ENCODE data around the gene CALD1.

The CALD1 gene

DNA sequence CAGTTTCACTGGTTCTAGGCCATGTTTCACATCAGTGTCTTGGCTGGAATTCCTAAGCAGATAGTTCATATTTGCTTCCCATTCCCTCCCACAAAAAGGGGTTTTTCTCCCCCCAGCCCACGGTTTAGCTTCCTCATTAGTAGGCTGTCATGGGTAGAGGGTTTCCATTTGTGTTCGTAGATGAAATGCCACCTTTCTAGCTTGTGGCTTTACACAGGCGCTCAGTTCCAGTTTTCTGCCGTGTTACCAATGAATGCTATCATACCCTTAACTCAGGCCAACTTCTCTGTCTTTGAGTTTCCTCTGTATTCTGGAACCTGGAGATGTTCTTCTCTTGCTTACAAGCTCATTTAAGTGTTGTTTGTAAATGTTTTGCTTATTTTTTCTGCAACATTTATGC, 26.8 kb downstream of the CALD1 start (continued):
- TF ChIP-seq, protein P1, sequence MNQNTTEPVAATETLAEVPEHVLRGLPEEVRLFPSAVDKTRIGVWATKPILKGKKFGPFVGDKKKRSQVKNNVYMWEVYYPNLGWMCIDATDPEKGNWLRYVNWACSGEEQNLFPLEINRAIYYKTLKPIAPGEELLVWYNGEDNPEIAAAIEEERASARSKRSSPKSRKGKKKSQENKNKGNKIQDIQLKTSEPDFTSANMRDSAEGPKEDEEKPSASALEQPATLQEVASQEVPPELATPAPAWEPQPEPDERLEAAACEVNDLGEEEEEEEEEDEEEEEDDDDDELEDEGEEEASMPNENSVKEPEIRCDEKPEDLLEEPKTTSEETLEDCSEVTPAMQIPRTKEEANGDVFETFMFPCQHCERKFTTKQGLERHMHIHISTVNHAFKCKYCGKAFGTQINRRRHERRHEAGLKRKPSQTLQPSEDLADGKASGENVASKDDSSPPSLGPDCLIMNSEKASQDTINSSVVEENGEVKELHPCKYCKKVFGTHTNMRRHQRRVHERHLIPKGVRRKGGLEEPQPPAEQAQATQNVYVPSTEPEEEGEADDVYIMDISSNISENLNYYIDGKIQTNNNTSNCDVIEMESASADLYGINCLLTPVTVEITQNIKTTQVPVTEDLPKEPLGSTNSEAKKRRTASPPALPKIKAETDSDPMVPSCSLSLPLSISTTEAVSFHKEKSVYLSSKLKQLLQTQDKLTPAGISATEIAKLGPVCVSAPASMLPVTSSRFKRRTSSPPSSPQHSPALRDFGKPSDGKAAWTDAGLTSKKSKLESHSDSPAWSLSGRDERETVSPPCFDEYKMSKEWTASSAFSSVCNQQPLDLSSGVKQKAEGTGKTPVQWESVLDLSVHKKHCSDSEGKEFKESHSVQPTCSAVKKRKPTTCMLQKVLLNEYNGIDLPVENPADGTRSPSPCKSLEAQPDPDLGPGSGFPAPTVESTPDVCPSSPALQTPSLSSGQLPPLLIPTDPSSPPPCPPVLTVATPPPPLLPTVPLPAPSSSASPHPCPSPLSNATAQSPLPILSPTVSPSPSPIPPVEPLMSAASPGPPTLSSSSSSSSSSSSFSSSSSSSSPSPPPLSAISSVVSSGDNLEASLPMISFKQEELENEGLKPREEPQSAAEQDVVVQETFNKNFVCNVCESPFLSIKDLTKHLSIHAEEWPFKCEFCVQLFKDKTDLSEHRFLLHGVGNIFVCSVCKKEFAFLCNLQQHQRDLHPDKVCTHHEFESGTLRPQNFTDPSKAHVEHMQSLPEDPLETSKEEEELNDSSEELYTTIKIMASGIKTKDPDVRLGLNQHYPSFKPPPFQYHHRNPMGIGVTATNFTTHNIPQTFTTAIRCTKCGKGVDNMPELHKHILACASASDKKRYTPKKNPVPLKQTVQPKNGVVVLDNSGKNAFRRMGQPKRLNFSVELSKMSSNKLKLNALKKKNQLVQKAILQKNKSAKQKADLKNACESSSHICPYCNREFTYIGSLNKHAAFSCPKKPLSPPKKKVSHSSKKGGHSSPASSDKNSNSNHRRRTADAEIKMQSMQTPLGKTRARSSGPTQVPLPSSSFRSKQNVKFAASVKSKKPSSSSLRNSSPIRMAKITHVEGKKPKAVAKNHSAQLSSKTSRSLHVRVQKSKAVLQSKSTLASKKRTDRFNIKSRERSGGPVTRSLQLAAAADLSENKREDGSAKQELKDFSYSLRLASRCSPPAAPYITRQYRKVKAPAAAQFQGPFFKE (tag by site-specific recombination; IDR thresholded peaks at IDR 0.05; ENCODE audit: borderline replicate concordance): no peak
- no peak for TF ChIP-seq ZNF701 (tag by site-specific recombination; IDR thresholded peaks at IDR 0.05)
- TF ChIP-seq, protein P2, sequence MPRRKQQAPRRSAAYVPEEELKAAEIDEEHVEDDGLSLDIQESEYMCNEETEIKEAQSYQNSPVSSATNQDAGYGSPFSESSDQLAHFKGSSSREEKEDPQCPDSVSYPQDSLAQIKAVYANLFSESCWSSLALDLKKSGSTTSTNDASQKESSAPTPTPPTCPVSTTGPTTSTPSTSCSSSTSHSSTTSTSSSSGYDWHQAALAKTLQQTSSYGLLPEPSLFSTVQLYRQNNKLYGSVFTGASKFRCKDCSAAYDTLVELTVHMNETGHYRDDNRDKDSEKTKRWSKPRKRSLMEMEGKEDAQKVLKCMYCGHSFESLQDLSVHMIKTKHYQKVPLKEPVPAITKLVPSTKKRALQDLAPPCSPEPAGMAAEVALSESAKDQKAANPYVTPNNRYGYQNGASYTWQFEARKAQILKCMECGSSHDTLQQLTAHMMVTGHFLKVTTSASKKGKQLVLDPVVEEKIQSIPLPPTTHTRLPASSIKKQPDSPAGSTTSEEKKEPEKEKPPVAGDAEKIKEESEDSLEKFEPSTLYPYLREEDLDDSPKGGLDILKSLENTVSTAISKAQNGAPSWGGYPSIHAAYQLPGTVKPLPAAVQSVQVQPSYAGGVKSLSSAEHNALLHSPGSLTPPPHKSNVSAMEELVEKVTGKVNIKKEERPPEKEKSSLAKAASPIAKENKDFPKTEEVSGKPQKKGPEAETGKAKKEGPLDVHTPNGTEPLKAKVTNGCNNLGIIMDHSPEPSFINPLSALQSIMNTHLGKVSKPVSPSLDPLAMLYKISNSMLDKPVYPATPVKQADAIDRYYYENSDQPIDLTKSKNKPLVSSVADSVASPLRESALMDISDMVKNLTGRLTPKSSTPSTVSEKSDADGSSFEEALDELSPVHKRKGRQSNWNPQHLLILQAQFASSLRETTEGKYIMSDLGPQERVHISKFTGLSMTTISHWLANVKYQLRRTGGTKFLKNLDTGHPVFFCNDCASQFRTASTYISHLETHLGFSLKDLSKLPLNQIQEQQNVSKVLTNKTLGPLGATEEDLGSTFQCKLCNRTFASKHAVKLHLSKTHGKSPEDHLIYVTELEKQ (tag by site-specific recombination; IDR thresholded peaks at IDR 0.05; ENCODE audit: borderline replicate concordance): no peak
- TF ChIP-seq ZNF664 (tag by site-specific recombination; IDR thresholded peaks at IDR 0.05): no peak
- TF ChIP-seq ZNF596 (tag by site-specific recombination; IDR thresholded peaks at IDR 0.05): no peak
- TF ChIP-seq ZNF510 (tag by site-specific recombination; IDR thresholded peaks at IDR 0.05; ENCODE audit: insufficient replicate concordance): no peak
- no peak for TF ChIP-seq ZFP37 (tag by site-specific recombination; IDR thresholded peaks at IDR 0.05)
- no peak for TF ChIP-seq ZNF274 (IDR thresholded peaks at IDR 0.05; ENCODE audit: low read length)
- no peak for TF ChIP-seq ZNF274 (tag by site-specific recombination; IDR thresholded peaks at IDR 0.05; ENCODE audit: borderline replicate concordance)
- TF ChIP-seq ZNF2 (tag by site-specific recombination; IDR thresholded peaks at IDR 0.05): no peak
- no peak for TF ChIP-seq ZFHX2 (tag by site-specific recombination; conservative IDR thresholded peaks at IDR 0.05)
- TF ChIP-seq ZNF660 (tag by site-specific recombination; IDR thresholded peaks at IDR 0.05): no peak
- no peak for TF ChIP-seq ZNF202 (tag by site-specific recombination; IDR thresholded peaks at IDR 0.05; ENCODE audit: borderline replicate concordance)

DNA sequence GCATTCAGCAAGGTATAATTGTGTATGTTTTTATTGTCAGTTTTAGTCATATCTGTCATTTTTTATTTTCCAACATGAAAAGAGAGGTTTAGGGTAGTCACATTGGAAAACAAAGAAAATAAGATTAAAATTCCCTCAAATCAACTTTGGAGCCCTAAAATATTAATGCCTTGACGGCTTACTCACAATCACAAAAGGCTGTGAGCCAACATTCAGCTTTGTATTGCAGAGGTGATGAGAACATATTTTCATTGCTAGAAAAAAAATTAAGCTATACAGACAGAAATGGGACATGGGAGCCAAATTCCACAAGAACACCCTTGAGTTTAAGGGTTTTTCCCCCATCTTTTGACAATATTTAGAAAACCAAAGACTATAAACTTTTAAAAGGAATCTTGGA, 30.2 kb downstream of the CALD1 start:
- Histone ChIP-seq H3K27ac (ENCODE audit: extremely low read depth, low read depth, low read length) (no peak overlapping the region), H3K9me3 (ENCODE audit: control insufficient read depth, insufficient read depth, low read depth, low read length) (no peaks in the 10 kb centered on the region), H3K36me3 (ENCODE audit: control insufficient read depth in 2 of 2, insufficient read depth in 1 of 2, low read length in 2 of 2) (no peaks in the 10 kb centered on the region), H3K4me3 (ENCODE audit: low read depth, low read length) (no peak overlapping the region), H3K4me1 (ENCODE audit: control insufficient read depth, insufficient read depth, low read length) (no peaks in the 10 kb centered on the region)
- ChIA-PET POLR2A (no interaction called here), CTCF (interaction anchor here (0.7 kb wide), 1 partner anchor 14 kb away, joined by 3 read pairs; no protein-coding TSS in a partner anchor)
- TF ChIP-seq, protein P3, sequence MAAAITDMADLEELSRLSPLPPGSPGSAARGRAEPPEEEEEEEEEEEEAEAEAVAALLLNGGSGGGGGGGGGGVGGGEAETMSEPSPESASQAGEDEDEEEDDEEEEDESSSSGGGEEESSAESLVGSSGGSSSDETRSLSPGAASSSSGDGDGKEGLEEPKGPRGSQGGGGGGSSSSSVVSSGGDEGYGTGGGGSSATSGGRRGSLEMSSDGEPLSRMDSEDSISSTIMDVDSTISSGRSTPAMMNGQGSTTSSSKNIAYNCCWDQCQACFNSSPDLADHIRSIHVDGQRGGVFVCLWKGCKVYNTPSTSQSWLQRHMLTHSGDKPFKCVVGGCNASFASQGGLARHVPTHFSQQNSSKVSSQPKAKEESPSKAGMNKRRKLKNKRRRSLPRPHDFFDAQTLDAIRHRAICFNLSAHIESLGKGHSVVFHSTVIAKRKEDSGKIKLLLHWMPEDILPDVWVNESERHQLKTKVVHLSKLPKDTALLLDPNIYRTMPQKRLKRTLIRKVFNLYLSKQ (tag by site-specific recombination; IDR thresholded peaks at IDR 0.05; ENCODE audit: borderline replicate concordance): no peak
- TF ChIP-seq, protein P4, sequence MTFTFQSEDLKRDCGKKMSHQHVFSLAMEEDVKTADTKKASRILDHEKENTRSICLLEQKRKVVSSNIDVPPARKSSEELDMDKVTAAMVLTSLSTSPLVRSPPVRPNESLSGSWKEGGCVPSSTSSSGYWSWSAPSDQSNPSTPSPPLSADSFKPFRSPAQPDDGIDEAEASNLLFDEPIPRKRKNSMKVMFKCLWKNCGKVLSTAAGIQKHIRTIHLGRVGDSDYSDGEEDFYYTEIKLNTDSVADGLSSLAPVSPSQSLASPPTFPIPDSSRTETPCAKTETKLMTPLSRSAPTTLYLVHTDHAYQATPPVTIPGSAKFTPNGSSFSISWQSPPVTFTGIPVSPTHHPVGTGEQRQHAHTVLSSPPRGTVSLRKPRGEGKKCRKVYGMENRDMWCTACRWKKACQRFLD (tag by site-specific recombination; IDR thresholded peaks at IDR 0.05): no peak
- TF ChIP-seq, protein P5, sequence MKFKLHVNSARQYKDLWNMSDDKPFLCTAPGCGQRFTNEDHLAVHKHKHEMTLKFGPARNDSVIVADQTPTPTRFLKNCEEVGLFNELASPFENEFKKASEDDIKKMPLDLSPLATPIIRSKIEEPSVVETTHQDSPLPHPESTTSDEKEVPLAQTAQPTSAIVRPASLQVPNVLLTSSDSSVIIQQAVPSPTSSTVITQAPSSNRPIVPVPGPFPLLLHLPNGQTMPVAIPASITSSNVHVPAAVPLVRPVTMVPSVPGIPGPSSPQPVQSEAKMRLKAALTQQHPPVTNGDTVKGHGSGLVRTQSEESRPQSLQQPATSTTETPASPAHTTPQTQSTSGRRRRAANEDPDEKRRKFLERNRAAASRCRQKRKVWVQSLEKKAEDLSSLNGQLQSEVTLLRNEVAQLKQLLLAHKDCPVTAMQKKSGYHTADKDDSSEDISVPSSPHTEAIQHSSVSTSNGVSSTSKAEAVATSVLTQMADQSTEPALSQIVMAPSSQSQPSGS (tag by site-specific recombination; IDR thresholded peaks at IDR 0.05; ENCODE audit: low read depth): no peak
- TF ChIP-seq, protein P6, sequence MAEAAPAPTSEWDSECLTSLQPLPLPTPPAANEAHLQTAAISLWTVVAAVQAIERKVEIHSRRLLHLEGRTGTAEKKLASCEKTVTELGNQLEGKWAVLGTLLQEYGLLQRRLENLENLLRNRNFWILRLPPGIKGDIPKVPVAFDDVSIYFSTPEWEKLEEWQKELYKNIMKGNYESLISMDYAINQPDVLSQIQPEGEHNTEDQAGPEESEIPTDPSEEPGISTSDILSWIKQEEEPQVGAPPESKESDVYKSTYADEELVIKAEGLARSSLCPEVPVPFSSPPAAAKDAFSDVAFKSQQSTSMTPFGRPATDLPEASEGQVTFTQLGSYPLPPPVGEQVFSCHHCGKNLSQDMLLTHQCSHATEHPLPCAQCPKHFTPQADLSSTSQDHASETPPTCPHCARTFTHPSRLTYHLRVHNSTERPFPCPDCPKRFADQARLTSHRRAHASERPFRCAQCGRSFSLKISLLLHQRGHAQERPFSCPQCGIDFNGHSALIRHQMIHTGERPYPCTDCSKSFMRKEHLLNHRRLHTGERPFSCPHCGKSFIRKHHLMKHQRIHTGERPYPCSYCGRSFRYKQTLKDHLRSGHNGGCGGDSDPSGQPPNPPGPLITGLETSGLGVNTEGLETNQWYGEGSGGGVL (tag by site-specific recombination; IDR thresholded peaks at IDR 0.05): no peak
- TF ChIP-seq ZNF19 (tag by site-specific recombination; IDR thresholded peaks at IDR 0.05; ENCODE audit: low read depth): no peak
- no peak for TF ChIP-seq EGR2 (tag by site-specific recombination; IDR thresholded peaks at IDR 0.05; ENCODE audit: low read depth)
- TF ChIP-seq ZSCAN30 (tag by site-specific recombination; IDR thresholded peaks at IDR 0.05): no peak
- TF ChIP-seq ZNF48 (tag by site-specific recombination; IDR thresholded peaks at IDR 0.05): no peak

All from HEK293 (cell line).